Lower leg skin (tissue), 3 donors: Measurements from ENCODE around the gene CASP10.

Experiments
- CTCF ChIP-seq, 3 donors: fragments of 450-650 bp; IDR thresholded peaks; one replicate each; pipeline ENCODE4 v1.5.1; 2016; ENCODE audit warnings: antibody characterized with exemption in 3 of 3, mild to moderate bottlenecking in 3 of 3, moderate library complexity in 2 of 3
- POLR2A ChIP-seq, 2 donors: fragments of 450-650 bp; IDR thresholded peaks; one replicate each; pipeline ENCODE4 v1.6.1; 2016 to 2017; ENCODE audit warnings: antibody characterized with exemption in 2 of 2, mild to moderate bottlenecking in 1 of 2, moderate library complexity in 1 of 2

GRCh38 chr2:201256082-201256481 is 73.1 kb downstream of the CASP10 start:
- TF ChIP-seq CTCF (IDR thresholded peaks at IDR 0.05) (no peak), POLR2A (IDR thresholded peaks at IDR 0.05) (no peak)
